HG02678 (cell line): Measurements from ENCODE around the gene BRSK2.
"Not testable (repeated sequence)": the region's sequence is repeated elsewhere in the genome, so short reads cannot be mapped to it uniquely, and the experiment has no call there.

Experiments used
- ATAC-seq: cut with Tn5 transposase; IDR thresholded peaks from one replicate; pipeline ENCODE4 v1.9.1; 2021; ENCODE audit warnings: mild to moderate bottlenecking, moderate library complexity; ENCODE audit not compliant: unreplicated experiment

Gene BRSK2

GRCh38 chr11:1389932-1390568 is at the start of gene BRSK2:
Gene BRSK2, plus strand, starts transcription at chr11:1389934. Its CDS starts 351 bp downstream, at chr11:1390285.
- no peak for ATAC-seq

- no peak for ATAC-seq
Observed at GRCh38 chr11:1340111-1340510, 49.6 kb upstream of the BRSK2 start.

GRCh38 chr11:1341226-1341625 is 48.5 kb upstream of the BRSK2 start:
- ATAC-seq, result not testable (repeated sequence)

- ATAC-seq, result no peak
Observed at GRCh38 chr11:1341928-1342524, 47.7 kb upstream of the BRSK2 start.

GRCh38 chr11:1342946-1343345 is 46.8 kb upstream of the BRSK2 start:
- ATAC-seq, result no peak

- no peak for ATAC-seq
Observed at GRCh38 chr11:1343391-1344055, 46.2 kb upstream of the BRSK2 start.

GRCh38 chr11:1344056-1344635 is 45.6 kb upstream of the BRSK2 start:
- no peak for ATAC-seq

- ATAC-seq, result no peak
Observed at GRCh38 chr11:1345737-1346513, 43.8 kb upstream of the BRSK2 start.

- ATAC-seq, result no peak
Observed at GRCh38 chr11:1346669-1347390, 42.9 kb upstream of the BRSK2 start.

GRCh38 chr11:1347411-1347999 is 42.2 kb upstream of the BRSK2 start:
- ATAC-seq, result not testable (repeated sequence)

- no peak for ATAC-seq
Observed at GRCh38 chr11:1348146-1348795, 41.5 kb upstream of the BRSK2 start.

GRCh38 chr11:1348796-1349326 is 40.9 kb upstream of the BRSK2 start:
- no peak for ATAC-seq

- no peak for ATAC-seq
Observed at GRCh38 chr11:1349327-1350041, 40.2 kb upstream of the BRSK2 start.

GRCh38 chr11:1350086-1350725 is 39.5 kb upstream of the BRSK2 start:
- ATAC-seq, result no peak

- no peak for ATAC-seq
Observed at GRCh38 chr11:1351278-1351937, 38.3 kb upstream of the BRSK2 start.

- no peak for ATAC-seq
Observed at GRCh38 chr11:1352696-1353382, 36.9 kb upstream of the BRSK2 start.
